ENCODE results near the gene SPPL3. TPM values are rescaled to one million over a fixed set of nuclear protein-coding genes. Genes with fewer than 3 reads are reported as not detected.

The SPPL3 gene
- total RNA-seq, 1 experiment from 2014 or later, result 18.8 TPM

DNA sequence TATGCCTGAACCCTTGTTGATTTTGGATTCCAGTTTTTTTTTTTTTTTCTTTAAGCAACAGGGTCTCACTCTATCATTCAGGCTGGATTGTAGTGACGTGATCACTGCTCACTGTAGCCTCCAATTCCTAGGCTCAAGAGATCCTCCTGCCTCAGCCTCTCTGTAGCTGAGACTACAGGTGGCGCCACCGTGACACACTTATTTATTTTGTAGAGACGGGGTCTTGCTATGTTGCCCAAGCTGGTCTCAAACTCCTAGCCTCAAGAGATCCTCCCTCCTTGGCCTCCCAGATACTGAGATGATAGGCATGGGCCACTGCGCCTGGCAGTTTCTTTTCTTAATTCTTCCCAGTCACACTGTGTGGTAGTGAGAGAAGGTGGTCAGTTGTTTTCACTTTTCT lies 153.4 kb downstream of the SPPL3 start:
- H2AFZ ChIP-seq (ENCODE audit: low read length), result no peak overlapping the region
- H3K36me3 ChIP-seq (ENCODE audit: low read depth, low read length), result no peaks in the 10 kb centered on the region
- BruUV-seq (replicated peaks), result no TSS peak
- H3F3A ChIP-seq (ENCODE audit: low read length, unreplicated experiment), result no peaks in the 10 kb centered on the region
- H3K4me3 ChIP-seq (ENCODE audit: low read length), result no peak overlapping the region
- H3K9ac ChIP-seq (ENCODE audit: low read length), result no peak overlapping the region
- no peaks in the 10 kb centered on the region for H3K79me2 ChIP-seq (ENCODE audit: low read length)
- ChIA-PET CTCF (interaction anchor here (0.6 kb wide), 1 partner anchor 221 kb away, joined by 4 read pairs; no protein-coding TSS in a partner anchor), POLR2A (ENCODE audit: unreplicated experiment) (no interaction called here)
- intact Hi-C loops (cut with micrococcal nuclease), result no loop called here
- ATAC-seq (no peak), DNase-seq (no peak)
- no peak overlapping the region for H3K27ac ChIP-seq (ENCODE audit: low read length)
- TF ChIP-seq EZH2 (IDR thresholded peaks at IDR 0.05; ENCODE audit: low read length, unreplicated experiment), result no peak
- TF ChIP-seq, protein P1, sequence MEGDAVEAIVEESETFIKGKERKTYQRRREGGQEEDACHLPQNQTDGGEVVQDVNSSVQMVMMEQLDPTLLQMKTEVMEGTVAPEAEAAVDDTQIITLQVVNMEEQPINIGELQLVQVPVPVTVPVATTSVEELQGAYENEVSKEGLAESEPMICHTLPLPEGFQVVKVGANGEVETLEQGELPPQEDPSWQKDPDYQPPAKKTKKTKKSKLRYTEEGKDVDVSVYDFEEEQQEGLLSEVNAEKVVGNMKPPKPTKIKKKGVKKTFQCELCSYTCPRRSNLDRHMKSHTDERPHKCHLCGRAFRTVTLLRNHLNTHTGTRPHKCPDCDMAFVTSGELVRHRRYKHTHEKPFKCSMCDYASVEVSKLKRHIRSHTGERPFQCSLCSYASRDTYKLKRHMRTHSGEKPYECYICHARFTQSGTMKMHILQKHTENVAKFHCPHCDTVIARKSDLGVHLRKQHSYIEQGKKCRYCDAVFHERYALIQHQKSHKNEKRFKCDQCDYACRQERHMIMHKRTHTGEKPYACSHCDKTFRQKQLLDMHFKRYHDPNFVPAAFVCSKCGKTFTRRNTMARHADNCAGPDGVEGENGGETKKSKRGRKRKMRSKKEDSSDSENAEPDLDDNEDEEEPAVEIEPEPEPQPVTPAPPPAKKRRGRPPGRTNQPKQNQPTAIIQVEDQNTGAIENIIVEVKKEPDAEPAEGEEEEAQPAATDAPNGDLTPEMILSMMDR (conservative IDR thresholded peaks at IDR 0.05; ENCODE audit: low read depth, low read length), result peak; percentile 44; the same call in 1 of the 2 replicates
- no peaks in the 10 kb centered on the region for H3K9me3 ChIP-seq (ENCODE audit: low read length)
- no peaks in the 10 kb centered on the region for H3K27me3 ChIP-seq (ENCODE audit: low read length)
- no peaks in the 10 kb centered on the region for H3K9me2 ChIP-seq (replicated peaks; ENCODE audit: low read length)
- H4K20me1 ChIP-seq (ENCODE audit: low read length), result no peaks in the 10 kb centered on the region
- H3K4me2 ChIP-seq (ENCODE audit: low read length), result no peak overlapping the region
- no peaks in the 10 kb centered on the region for H3K4me1 ChIP-seq (ENCODE audit: insufficient read depth, low read length)

DNA sequence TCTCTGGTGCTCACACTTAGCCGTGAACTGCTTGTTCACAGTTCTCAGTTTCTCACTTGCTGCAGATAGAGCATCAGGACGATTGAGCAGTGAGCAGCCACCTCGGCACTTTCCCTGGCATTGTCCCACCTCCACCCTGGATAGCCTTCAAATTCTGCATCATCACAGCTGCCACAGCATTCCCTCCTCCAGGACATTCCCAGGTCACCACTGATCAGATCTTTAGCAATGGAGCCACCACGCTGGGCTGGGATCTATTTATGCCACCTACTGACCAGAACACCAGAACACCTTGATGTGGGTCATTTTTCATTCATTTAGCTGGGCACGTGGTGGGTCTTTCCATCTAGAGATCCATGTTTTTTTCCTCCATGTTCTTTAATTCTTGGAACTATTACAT lies 154.9 kb downstream of the SPPL3 start:
- POLR2A ChIA-PET (ENCODE audit: unreplicated experiment), result no interaction called here
- ATAC-seq, result no peak
- H3F3A ChIP-seq (ENCODE audit: low read length, unreplicated experiment), result no peaks in the 10 kb centered on the region

DNA sequence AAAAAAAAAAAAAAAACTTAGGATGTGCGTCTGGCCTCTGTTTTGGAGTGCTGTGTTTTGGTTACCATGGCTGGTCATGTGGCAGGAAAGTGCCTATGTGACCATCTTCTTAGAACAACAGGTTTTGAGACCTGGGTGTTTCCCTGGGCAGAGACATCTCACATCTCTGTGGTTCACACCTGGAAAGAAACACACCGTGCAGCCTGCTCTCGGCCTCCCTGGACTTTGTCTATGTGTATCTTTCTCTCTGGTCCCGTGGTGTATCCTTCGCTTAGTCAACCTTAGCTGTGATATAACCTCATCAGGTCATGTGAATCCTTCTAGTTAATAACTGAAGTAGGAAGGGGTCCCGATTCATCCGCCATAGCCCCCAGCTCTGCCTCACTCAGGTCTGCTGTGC lies 155.9 kb downstream of the SPPL3 start:
- Histone ChIP-seq H3K9me3 (ENCODE audit: low read length) (no peaks in the 10 kb centered on the region), H3K9ac (ENCODE audit: low read length) (no peak overlapping the region), H3F3A (ENCODE audit: low read length, unreplicated experiment) (no peaks in the 10 kb centered on the region), H3K9me2 (replicated peaks; ENCODE audit: low read length) (no peaks in the 10 kb centered on the region), H4K20me1 (ENCODE audit: low read length) (no peaks in the 10 kb centered on the region), H2AFZ (ENCODE audit: low read length) (no peak overlapping the region), H3K27me3 (ENCODE audit: low read length) (no peaks in the 10 kb centered on the region), H3K27ac (ENCODE audit: low read length) (no peak overlapping the region), H3K4me3 (ENCODE audit: low read length) (no peak overlapping the region), H3K4me2 (ENCODE audit: low read length) (no peak overlapping the region), H3K36me3 (ENCODE audit: low read depth, low read length) (no peaks in the 10 kb centered on the region), H3K79me2 (ENCODE audit: low read length) (no peaks in the 10 kb centered on the region), H3K4me1 (ENCODE audit: insufficient read depth, low read length) (no peaks in the 10 kb centered on the region)
- BruUV-seq (replicated peaks), result no TSS peak
- DNase-seq (no peak), ATAC-seq (no peak)
- ChIA-PET CTCF (no interaction called here), POLR2A (ENCODE audit: unreplicated experiment) (no interaction called here)
- intact Hi-C loops (cut with micrococcal nuclease), result no loop called here
- TF ChIP-seq, protein P1 (conservative IDR thresholded peaks at IDR 0.05; ENCODE audit: low read depth, low read length), result no peak
- no peak for TF ChIP-seq EZH2phosphoT487 (IDR thresholded peaks at IDR 0.05; ENCODE audit: borderline replicate concordance, low read length)
- TF ChIP-seq EZH2 (IDR thresholded peaks at IDR 0.05; ENCODE audit: low read length, unreplicated experiment), result no peak

More for the DNA sequence above, 154.9 kb downstream of the SPPL3 start:
- Histone ChIP-seq H3K4me3 (ENCODE audit: low read length) (no peak overlapping the region), H3K4me2 (ENCODE audit: low read length) (no peak overlapping the region), H4K20me1 (ENCODE audit: low read length) (no peaks in the 10 kb centered on the region), H3K9ac (ENCODE audit: low read length) (no peak overlapping the region), H3K79me2 (ENCODE audit: low read length) (no peaks in the 10 kb centered on the region), H3K27me3 (ENCODE audit: low read length) (no peaks in the 10 kb centered on the region), H3K9me2 (replicated peaks; ENCODE audit: low read length) (no peaks in the 10 kb centered on the region), H3K4me1 (ENCODE audit: insufficient read depth, low read length) (no peaks in the 10 kb centered on the region), H3K36me3 (ENCODE audit: low read depth, low read length) (no peaks in the 10 kb centered on the region), H2AFZ (ENCODE audit: low read length) (no peak overlapping the region), H3K27ac (ENCODE audit: low read length) (no peak overlapping the region), H3K9me3 (ENCODE audit: low read length) (no peaks in the 10 kb centered on the region)
- TF ChIP-seq, protein P1 (conservative IDR thresholded peaks at IDR 0.05; ENCODE audit: low read depth, low read length), result no peak
- TF ChIP-seq EZH2phosphoT487 (IDR thresholded peaks at IDR 0.05; ENCODE audit: borderline replicate concordance, low read length) (no peak), EZH2 (IDR thresholded peaks at IDR 0.05; ENCODE audit: low read length, unreplicated experiment) (no peak)
- BruUV-seq (replicated peaks), result no TSS peak
- CTCF ChIA-PET, result no interaction called here
- no peak for DNase-seq
- intact Hi-C loops (cut with micrococcal nuclease), result no loop called here

Measured in PC-3 (cell line).